ENCODE results near the gene TNC. TPM values are rescaled to one million over a fixed set of nuclear protein-coding genes. Genes with fewer than 3 reads are reported as not detected.

The TNC gene
- total and polyA plus RNA-seq, 2 donors (not counting 3 experiments of a cell fraction or from before 2014, with no cell fraction given): 0.29 TPM; not detected in 1

DNA sequence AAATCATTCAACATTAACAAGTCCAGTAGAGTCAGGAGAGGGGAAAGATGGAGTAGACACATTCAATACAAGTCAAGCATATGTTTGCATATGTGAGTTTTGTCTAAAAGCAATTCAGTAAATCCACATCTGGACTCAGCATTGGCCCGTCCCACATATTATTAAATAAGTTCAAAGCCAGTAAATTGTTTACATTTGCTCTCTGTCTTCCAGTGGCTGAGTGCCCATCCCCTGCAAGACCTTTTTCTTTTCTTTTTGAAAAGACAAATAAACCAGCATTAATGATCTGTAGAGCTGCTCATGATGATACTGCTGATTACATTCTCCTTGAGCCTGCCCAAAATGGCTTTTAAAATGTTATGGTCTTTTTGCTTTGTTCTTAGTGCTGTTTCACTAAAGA lies 71.1 kb downstream of the TNC start:
- no peak overlapping the region for H3K4me3 ChIP-seq (replicated peaks in 1 of 3; ENCODE audit: insufficient read depth in 1 of 3, low read depth in 1 of 3, low read length in 3 of 3)
- H3K4me1 ChIP-seq (ENCODE audit: control insufficient read depth, extremely low read depth, insufficient read depth, low read length): no peaks in the 10 kb centered on the region
- H3K36me3 ChIP-seq (ENCODE audit: control insufficient read depth in 2 of 2, extremely low read depth in 1 of 2, insufficient read depth in 2 of 2, low read length in 2 of 2): no peaks in the 10 kb centered on the region
- intact Hi-C loops (cut with micrococcal nuclease): no loop called here
- ChIA-PET POLR2A (no interaction called here), CTCF (no interaction called here)
- no peak for FAIRE-seq
- no peaks in the 10 kb centered on the region for H3K9me1 ChIP-seq (replicated peaks; ENCODE audit: control insufficient read depth, extremely low read depth, insufficient read depth, low read length)
- dilution Hi-C loops (cut with MboI; ENCODE audit: extremely low pct_ligation_motif_present, low sequenced_read_pairs): no loop called here
- H3K27ac ChIP-seq (ENCODE audit: insufficient read depth, low read depth, low read length): no peak overlapping the region
- no peak overlapping the region for H2AFZ ChIP-seq (ENCODE audit: low read depth, low read length)
- no peaks in the 10 kb centered on the region for H3K9me3 ChIP-seq (replicated peaks; ENCODE audit: control insufficient read depth, insufficient read depth, low read length)
- no peak overlapping the region for H3K4me2 ChIP-seq (ENCODE audit: insufficient read depth, low read length)
- H3K27me3 ChIP-seq (ENCODE audit: control insufficient read depth in 2 of 2, insufficient read depth in 2 of 2, low read length in 2 of 2): no peaks in the 10 kb centered on the region
- no peaks in the 10 kb centered on the region for H3K79me2 ChIP-seq (ENCODE audit: control insufficient read depth, insufficient read depth, low read length)
- no peaks in the 10 kb centered on the region for H4K20me1 ChIP-seq (replicated peaks; ENCODE audit: control insufficient read depth, extremely low read depth, insufficient read depth, low read length)
- TF ChIP-seq MYC (IDR thresholded peaks at IDR 0.05; ENCODE audit: low read depth, low read length) (no peak), POLR2AphosphoS5 (IDR thresholded peaks at IDR 0.05; ENCODE audit: insufficient read depth, low read depth, low read length) (no peak), FOS (IDR thresholded peaks at IDR 0.05; ENCODE audit: borderline replicate concordance, insufficient read depth, low read length) (no peak), GATA2 (IDR thresholded peaks at IDR 0.05; ENCODE audit: insufficient read depth, insufficient read length, low read depth, low read length) (no peak), JUN (IDR thresholded peaks at IDR 0.05; ENCODE audit: borderline replicate concordance, insufficient read depth, insufficient read length, low read depth) (no peak)
- TF ChIP-seq, protein P1, sequence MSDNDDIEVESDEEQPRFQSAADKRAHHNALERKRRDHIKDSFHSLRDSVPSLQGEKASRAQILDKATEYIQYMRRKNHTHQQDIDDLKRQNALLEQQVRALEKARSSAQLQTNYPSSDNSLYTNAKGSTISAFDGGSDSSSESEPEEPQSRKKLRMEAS (IDR thresholded peaks at IDR 0.05; ENCODE audit: insufficient read depth, insufficient read length): no peak
- no peak overlapping the region for H3K9ac ChIP-seq (replicated peaks; ENCODE audit: extremely low read depth, insufficient read depth, low read length)
- no TSS peak for BruUV-seq (replicated peaks)
- no peak for DNase-seq (ENCODE audit: low read depth, low spot score)

DNA sequence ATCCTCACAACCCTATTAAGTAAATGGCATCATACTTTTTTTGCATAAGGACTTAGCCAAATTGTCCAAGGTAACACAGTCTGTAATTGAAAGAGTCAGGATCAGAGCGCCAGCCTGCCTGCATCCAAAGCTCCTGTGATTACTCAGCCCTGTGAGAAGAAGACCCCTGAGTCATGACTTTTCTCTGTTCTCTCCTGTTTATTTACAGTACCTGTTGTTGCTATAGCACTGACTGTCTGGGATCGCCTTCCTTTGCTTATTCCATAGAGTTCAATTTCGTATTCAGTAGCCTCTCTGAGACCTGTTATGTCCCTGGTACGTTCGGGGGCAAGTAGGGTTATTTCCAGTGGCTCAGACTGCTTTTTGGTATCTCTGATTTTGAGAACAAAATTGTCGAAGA lies 71.8 kb downstream of the TNC start:
- TF ChIP-seq, protein P2, sequence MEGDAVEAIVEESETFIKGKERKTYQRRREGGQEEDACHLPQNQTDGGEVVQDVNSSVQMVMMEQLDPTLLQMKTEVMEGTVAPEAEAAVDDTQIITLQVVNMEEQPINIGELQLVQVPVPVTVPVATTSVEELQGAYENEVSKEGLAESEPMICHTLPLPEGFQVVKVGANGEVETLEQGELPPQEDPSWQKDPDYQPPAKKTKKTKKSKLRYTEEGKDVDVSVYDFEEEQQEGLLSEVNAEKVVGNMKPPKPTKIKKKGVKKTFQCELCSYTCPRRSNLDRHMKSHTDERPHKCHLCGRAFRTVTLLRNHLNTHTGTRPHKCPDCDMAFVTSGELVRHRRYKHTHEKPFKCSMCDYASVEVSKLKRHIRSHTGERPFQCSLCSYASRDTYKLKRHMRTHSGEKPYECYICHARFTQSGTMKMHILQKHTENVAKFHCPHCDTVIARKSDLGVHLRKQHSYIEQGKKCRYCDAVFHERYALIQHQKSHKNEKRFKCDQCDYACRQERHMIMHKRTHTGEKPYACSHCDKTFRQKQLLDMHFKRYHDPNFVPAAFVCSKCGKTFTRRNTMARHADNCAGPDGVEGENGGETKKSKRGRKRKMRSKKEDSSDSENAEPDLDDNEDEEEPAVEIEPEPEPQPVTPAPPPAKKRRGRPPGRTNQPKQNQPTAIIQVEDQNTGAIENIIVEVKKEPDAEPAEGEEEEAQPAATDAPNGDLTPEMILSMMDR (IDR thresholded peaks at IDR 0.05; ENCODE audit: extremely low read depth in 1 of 2, insufficient read depth in 1 of 2, low read depth in 1 of 2, low read length in 2 of 2): no peak
- TF ChIP-seq EZH2 (IDR thresholded peaks at IDR 0.05; ENCODE audit: borderline replicate concordance, low read depth, low read length, severe bottlenecking) (no peak), MYC (IDR thresholded peaks at IDR 0.05; ENCODE audit: low read depth, low read length) (no peak), POLR2AphosphoS5 (IDR thresholded peaks at IDR 0.05; ENCODE audit: insufficient read depth, low read depth, low read length) (no peak), JUN (IDR thresholded peaks at IDR 0.05; ENCODE audit: borderline replicate concordance, insufficient read depth, insufficient read length, low read depth) (no peak), GATA2 (IDR thresholded peaks at IDR 0.05; ENCODE audit: insufficient read depth, insufficient read length, low read depth, low read length) (no peak), POLR2A (IDR thresholded peaks at IDR 0.05; ENCODE audit: low read depth, low read length) (no peak), FOS (IDR thresholded peaks at IDR 0.05; ENCODE audit: borderline replicate concordance, insufficient read depth, low read length) (no peak)
- TF ChIP-seq, protein P1 (IDR thresholded peaks at IDR 0.05; ENCODE audit: insufficient read depth, insufficient read length): no peak
- no peak overlapping the region for H3K27ac ChIP-seq (ENCODE audit: insufficient read depth, low read depth, low read length)
- no peaks in the 10 kb centered on the region for H3K4me1 ChIP-seq (ENCODE audit: control insufficient read depth, extremely low read depth, insufficient read depth, low read length)
- no peaks in the 10 kb centered on the region for H3K36me3 ChIP-seq (ENCODE audit: control insufficient read depth in 2 of 2, extremely low read depth in 1 of 2, insufficient read depth in 2 of 2, low read length in 2 of 2)
- no peaks in the 10 kb centered on the region for H3K27me3 ChIP-seq (ENCODE audit: control insufficient read depth in 2 of 2, insufficient read depth in 2 of 2, low read length in 2 of 2)
- dilution Hi-C loops (cut with MboI; ENCODE audit: extremely low pct_ligation_motif_present, low sequenced_read_pairs): no loop called here
- no peaks in the 10 kb centered on the region for H3K9me1 ChIP-seq (replicated peaks; ENCODE audit: control insufficient read depth, extremely low read depth, insufficient read depth, low read length)
- ChIA-PET POLR2A (no interaction called here), CTCF (no interaction called here)
- no peak for DNase-seq (ENCODE audit: low read depth, low spot score)
- H3K4me2 ChIP-seq (ENCODE audit: insufficient read depth, low read length): no peak overlapping the region
- no peak for FAIRE-seq
- H2AFZ ChIP-seq (ENCODE audit: low read depth, low read length): no peak overlapping the region
- H4K20me1 ChIP-seq (replicated peaks; ENCODE audit: control insufficient read depth, extremely low read depth, insufficient read depth, low read length): no peaks in the 10 kb centered on the region
- H3K4me3 ChIP-seq (replicated peaks in 1 of 3; ENCODE audit: insufficient read depth in 1 of 3, low read depth in 1 of 3, low read length in 3 of 3): no peak overlapping the region
- BruUV-seq (replicated peaks): no TSS peak
- intact Hi-C loops (cut with micrococcal nuclease): no loop called here
- no peaks in the 10 kb centered on the region for H3K79me2 ChIP-seq (ENCODE audit: control insufficient read depth, insufficient read depth, low read length)
- no peaks in the 10 kb centered on the region for H3K9me3 ChIP-seq (replicated peaks; ENCODE audit: control insufficient read depth, insufficient read depth, low read length)
- H3K9ac ChIP-seq (replicated peaks; ENCODE audit: extremely low read depth, insufficient read depth, low read length): no peak overlapping the region

All from endothelial cell of umbilical vein (primary cell).